Keratinocyte (primary cell): ENCODE measurements around the gene NACAD. TPM values are rescaled to one million over a fixed set of nuclear protein-coding genes. Genes with fewer than 3 reads are reported as not detected.

Experiments
- DNase-seq: peaks from one replicate; pipeline ENCODE4 v3.0.0-alpha.2; 2011; ENCODE audit warnings: low read depth, missing footprints, low spot score
- FAIRE-seq: peaks from 2 replicates; lab custom pipeline; 2011; peaks lifted over from hg19 to GRCh38; lab: Jason Lieb, UNC
- H2AFZ ChIP-seq: 2 replicates; pipeline ENCODE4 v1.6.0; 2012; ENCODE audit warnings: low read length, control low read depth, inconsistent platforms; ENCODE audit not compliant: control insufficient read depth
- H3K27ac ChIP-seq: 2 replicates; pipeline ENCODE4 v1.5.1; 2011; ENCODE audit warnings: low read length; ENCODE audit not compliant: control insufficient read depth, insufficient read depth
- H3K27me3 ChIP-seq: 3 replicates; pipeline ENCODE4 v1.6.0; 2011; ENCODE audit warnings: low read length; ENCODE audit not compliant: control insufficient read depth, insufficient read depth; ENCODE audit errors: extremely low read depth
- H3K36me3 ChIP-seq, 2 experiments: 2 replicates in 1 of 2; 3 replicates in 1 of 2; pipeline ENCODE4 v1.5.1; 2011; ENCODE audit warnings: low read length in 2 of 2, mild to moderate bottlenecking in 1 of 2; ENCODE audit not compliant: control insufficient read depth in 2 of 2, insufficient read depth in 2 of 2; ENCODE audit errors: extremely low read depth in 1 of 2
- H3K4me1 ChIP-seq: 3 replicates; pipeline ENCODE4 v1.5.1; 2011; ENCODE audit warnings: low read length; ENCODE audit not compliant: control insufficient read depth, insufficient read depth; ENCODE audit errors: extremely low read depth
- H3K4me2 ChIP-seq: 3 replicates; pipeline ENCODE4 v1.6.0; 2011; ENCODE audit warnings: low read depth, low read length; ENCODE audit not compliant: control insufficient read depth, insufficient read depth; ENCODE audit errors: extremely low read depth
- H3K4me3 ChIP-seq, 3 experiments: fragments of 200-600 bp in 1 of 3; sonication (generic) in 1 of 3; 2 replicates in 2 of 3; 3 replicates in 1 of 3; pipeline ENCODE4 v1.5.1; 2011 to 2016; ENCODE audit warnings: low read length in 3 of 3, mild to moderate bottlenecking in 3 of 3, control low read depth in 2 of 3, inconsistent platforms in 1 of 3, low read depth in 1 of 3, mixed read lengths in 1 of 3, mixed run types in 1 of 3, moderate library complexity in 1 of 3; ENCODE audit not compliant: control insufficient read depth in 2 of 3, insufficient read depth in 2 of 3; ENCODE audit errors: extremely low read depth in 1 of 3
- H3K79me2 ChIP-seq: 2 replicates; pipeline ENCODE4 v1.6.0; 2012; ENCODE audit warnings: low read length; ENCODE audit not compliant: control insufficient read depth, insufficient read depth
- H3K9ac ChIP-seq: 3 replicates; pipeline ENCODE4 v1.6.0; 2011; ENCODE audit warnings: low read length; ENCODE audit not compliant: control insufficient read depth, insufficient read depth; ENCODE audit errors: extremely low read depth
- H3K9me1 ChIP-seq: 3 replicates; pipeline ENCODE4 v1.6.0; 2011; ENCODE audit warnings: low read length; ENCODE audit not compliant: control insufficient read depth, insufficient read depth; ENCODE audit errors: extremely low read depth
- H3K9me3 ChIP-seq: 2 replicates; pipeline ENCODE4 v1.5.1; 2012; ENCODE audit warnings: low read depth, low read length; ENCODE audit not compliant: control insufficient read depth
- H4K20me1 ChIP-seq: 3 replicates; pipeline ENCODE4 v1.6.0; 2011; ENCODE audit warnings: low read length; ENCODE audit not compliant: control insufficient read depth, insufficient read depth; ENCODE audit errors: extremely low read depth
- EZH2 ChIP-seq: IDR thresholded peaks from one replicate; pipeline ENCODE4 v1.6.1; 2012; ENCODE audit warnings: inconsistent platforms, mild to moderate bottlenecking, low read length, moderate library complexity
- dilution Hi-C: fragments of 300-500 bp; cut with MboI; formaldehyde crosslinking; loops from one replicate; pipeline ENCODE4 v1.7.0; 2020; ENCODE audit warnings: low sequenced_read_pairs; ENCODE audit not compliant: extremely low pct_ligation_motif_present
- polyA plus RNA-seq, 5 experiments: library from polyadenylated mRNA; depleted of rRNA in 3 of 5; stranded (reverse) in 3 of 5; stranded (forward) in 1 of 5; unstranded in 1 of 5; fragments of >200 nt; gene quantifications; 1 replicate in 1 of 5; 2 replicates in 3 of 5; 3 replicates in 1 of 5; pipeline versions ENCODE4 v1.2.1 to v1.2.3, GENCODE V29; 2011 to 2012; ENCODE audit warnings: missing spikeins in 2 of 5, low read depth in 1 of 5, low replicate concordance in 1 of 5
- TF ChIP-seq, protein P1 (sequence below), 3 experiments: IDR thresholded peaks in 1 of 3; conservative IDR thresholded peaks in 1 of 3; optimal IDR thresholded peaks in 1 of 3; 2 replicates in 2 of 3; 3 replicates in 1 of 3; pipeline versions ENCODE3 to v1.5.1; 2011; ENCODE audit warnings: low read length in 3 of 3, mild to moderate bottlenecking in 3 of 3, moderate library complexity in 2 of 3, control low read depth in 1 of 3, inconsistent platforms in 1 of 3; ENCODE audit not compliant: insufficient read depth in 2 of 3; ENCODE audit errors: extremely low read depth in 1 of 3

The NACAD gene
- polyA plus RNA-seq, 1 donor (not counting 4 experiments of a cell fraction or from before 2014, with no cell fraction given) = 0.14 TPM

DNA sequence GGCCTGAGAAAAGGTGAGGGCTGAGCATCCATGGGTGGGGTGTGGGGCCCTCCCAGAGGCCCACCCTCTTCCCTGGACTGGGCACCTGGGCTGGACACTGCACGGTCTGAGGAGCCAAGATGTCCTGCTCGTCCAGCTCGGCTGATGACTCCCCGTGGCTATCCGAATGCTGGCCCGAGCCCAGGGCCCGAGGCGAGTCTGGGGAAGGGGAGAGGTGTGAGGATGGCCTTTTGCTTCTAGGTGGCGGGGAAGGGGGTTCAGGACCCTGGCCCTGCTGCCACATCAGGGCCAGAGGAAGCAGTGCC is 7.1 kb downstream of the NACAD start:
- dilution Hi-C loops = no loop called here
- Histone ChIP-seq H3K9me3 (no peaks in the 10 kb centered on the region), H3K27me3 (no peaks in the 10 kb centered on the region), H2AFZ (no peak overlapping the region), H3K79me2 (no peaks in the 10 kb centered on the region), H3K36me3 (peaks cover 0 to 5% of the 10 kb centered on the region in 2 experiments), H4K20me1 (peaks cover 2% of the 10 kb centered on the region), H3K4me2 (no peak overlapping the region), H3K9ac (no peak overlapping the region), H3K27ac (no peak overlapping the region), H3K4me3 (no peak overlapping the region), H3K4me1 (peaks cover 2% of the 10 kb centered on the region), H3K9me1 (no peaks in the 10 kb centered on the region)
- no peak for FAIRE-seq
- no peak for DNase-seq
- TF ChIP-seq, protein P1, sequence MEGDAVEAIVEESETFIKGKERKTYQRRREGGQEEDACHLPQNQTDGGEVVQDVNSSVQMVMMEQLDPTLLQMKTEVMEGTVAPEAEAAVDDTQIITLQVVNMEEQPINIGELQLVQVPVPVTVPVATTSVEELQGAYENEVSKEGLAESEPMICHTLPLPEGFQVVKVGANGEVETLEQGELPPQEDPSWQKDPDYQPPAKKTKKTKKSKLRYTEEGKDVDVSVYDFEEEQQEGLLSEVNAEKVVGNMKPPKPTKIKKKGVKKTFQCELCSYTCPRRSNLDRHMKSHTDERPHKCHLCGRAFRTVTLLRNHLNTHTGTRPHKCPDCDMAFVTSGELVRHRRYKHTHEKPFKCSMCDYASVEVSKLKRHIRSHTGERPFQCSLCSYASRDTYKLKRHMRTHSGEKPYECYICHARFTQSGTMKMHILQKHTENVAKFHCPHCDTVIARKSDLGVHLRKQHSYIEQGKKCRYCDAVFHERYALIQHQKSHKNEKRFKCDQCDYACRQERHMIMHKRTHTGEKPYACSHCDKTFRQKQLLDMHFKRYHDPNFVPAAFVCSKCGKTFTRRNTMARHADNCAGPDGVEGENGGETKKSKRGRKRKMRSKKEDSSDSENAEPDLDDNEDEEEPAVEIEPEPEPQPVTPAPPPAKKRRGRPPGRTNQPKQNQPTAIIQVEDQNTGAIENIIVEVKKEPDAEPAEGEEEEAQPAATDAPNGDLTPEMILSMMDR (optimal IDR thresholded peaks at IDR 0.05 in 1 of 3, IDR thresholded peaks at IDR 0.05 in 1 of 3, conservative IDR thresholded peaks at IDR 0.05 in 1 of 3; ENCODE audit: extremely low read depth in 1 of 3, insufficient read depth in 2 of 3, low read length in 3 of 3) = no peak
- TF ChIP-seq EZH2 = no peak

DNA sequence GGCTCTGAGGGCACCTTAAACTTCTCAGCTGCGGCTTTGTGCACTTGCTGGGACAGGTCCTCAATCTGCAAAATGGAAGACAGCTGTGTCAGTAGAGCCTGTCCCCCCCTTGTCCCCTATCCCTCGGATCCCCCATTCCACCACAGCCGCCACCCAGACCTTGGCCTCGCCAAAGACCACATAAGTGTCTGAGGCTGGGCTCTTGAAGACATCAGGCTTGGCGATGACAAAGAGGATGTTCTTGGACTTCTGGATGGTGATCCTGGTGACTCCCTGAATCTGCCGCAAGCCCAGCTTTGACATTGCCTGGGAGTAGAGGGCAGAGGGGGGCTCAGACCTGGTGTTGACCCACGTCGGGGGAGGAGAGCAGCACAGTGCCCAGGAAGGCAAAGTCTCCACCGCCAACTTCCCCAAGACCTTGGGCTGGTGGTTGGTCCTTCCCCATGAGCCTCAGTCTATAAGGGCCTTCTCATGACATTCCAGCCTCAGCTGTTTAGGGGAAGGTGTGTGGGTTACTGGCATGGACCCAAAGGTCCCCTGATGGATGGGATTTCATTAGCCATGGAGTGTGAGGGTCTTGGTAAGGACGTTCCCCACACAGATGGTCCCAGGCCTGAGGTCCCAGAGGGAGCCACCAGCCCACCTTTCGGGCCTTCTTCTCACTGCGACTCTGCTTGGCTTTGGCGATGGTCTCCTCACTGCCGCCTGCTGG is 7.7 kb downstream of the NACAD start:
- no peaks in the 10 kb centered on the region for H4K20me1 ChIP-seq
- peaks cover 2% of the 10 kb centered on the region for H3K4me1 ChIP-seq
- FAIRE-seq (no peak), DNase-seq (no peak)
- dilution Hi-C loops = no loop called here
- no peak overlapping the region for H3K4me3 ChIP-seq
- H3K9me1 ChIP-seq = no peaks in the 10 kb centered on the region
- H3K79me2 ChIP-seq = no peaks in the 10 kb centered on the region
- H3K27me3 ChIP-seq = no peaks in the 10 kb centered on the region
- H3K27ac ChIP-seq = no peak overlapping the region
- H3K9me3 ChIP-seq = no peaks in the 10 kb centered on the region
- H3K9ac ChIP-seq = no peak overlapping the region
- H3K4me2 ChIP-seq = no peak overlapping the region
- peaks cover 0 to 8% of the 10 kb centered on the region in 2 experiments for H3K36me3 ChIP-seq
- no peak for TF ChIP-seq EZH2
- TF ChIP-seq, protein P1 (optimal IDR thresholded peaks at IDR 0.05 in 1 of 3, IDR thresholded peaks at IDR 0.05 in 1 of 3, conservative IDR thresholded peaks at IDR 0.05 in 1 of 3; ENCODE audit: extremely low read depth in 1 of 3, insufficient read depth in 2 of 3, low read length in 3 of 3) = no peak
- no peak overlapping the region for H2AFZ ChIP-seq
